GM12878 (cell line): ENCODE results near the gene ATP12A. TPM values are rescaled to one million over a fixed set of nuclear protein-coding genes. Genes with fewer than 3 reads are reported as not detected.

Experiments used
- ATAC-seq: fragments of 200-7000 bp; cut with Tn5 transposase; 3 replicates; pipeline ENCODE4 v1.9.1; 2020; ENCODE audit warnings: mild to moderate bottlenecking, moderate library complexity
- BruUV-seq: library from RNA; stranded (reverse); fragments of 400-500 nt; replicated peaks from 2 replicates; lab custom pipeline; 2021; lab: Mats Ljungman, UMichigan
- CTCF ChIA-PET: fragments of 300-600 bp; sonication (Branson Sonifier 250); formaldehyde crosslinking; extraction: SDS; loops from one replicate; lab custom pipeline; 2021; ENCODE audit warnings: inconsistent platforms; lab: Yijun Ruan, JAX
- POLR2A ChIA-PET: fragments of 350-600 bp; formaldehyde crosslinking; extraction: SDS; loops from one replicate; lab custom pipeline; 2021; ENCODE audit warnings: inconsistent platforms; lab: Charles Lee
- RAD21 ChIA-PET: fragments of 300-600 bp; sonication (Branson Sonifier 250); formaldehyde crosslinking; loops from one replicate; lab custom pipeline; 2023; ENCODE audit warnings: antibody characterized with exemption; ENCODE audit not compliant: unreplicated experiment; lab: Charles Lee
- SMC1A ChIA-PET: fragments of 300-600 bp; sonication (Branson Sonifier 250); formaldehyde crosslinking; loops from one replicate; lab custom pipeline; 2023; ENCODE audit not compliant: unreplicated experiment, uncharacterized antibody; lab: Charles Lee
- DNase-seq: peaks from one replicate; pipeline ENCODE4 v3.0.0-alpha.2; 2011; ENCODE audit warnings: low read depth, low spot score
- FAIRE-seq: peaks from 3 replicates; lab custom pipeline; 2011; peaks lifted over from hg19 to GRCh38; lab: Jason Lieb, UNC
- H2AFZ ChIP-seq: 2 replicates; pipeline ENCODE4 v1.6.0; 2011; ENCODE audit warnings: low read depth, low read length, control low read depth; ENCODE audit not compliant: control insufficient read depth
- H3K27ac ChIP-seq: 2 replicates; pipeline ENCODE4 v1.5.1; 2011; ENCODE audit warnings: control low read depth; ENCODE audit not compliant: control insufficient read depth, insufficient read depth
- H3K27me3 ChIP-seq, 2 experiments: replicated peaks in 1 of 2; 2 replicates each; pipeline versions ENCODE4 v1.6.0 to v1.6.1; 2011; ENCODE audit warnings: low read length in 1 of 2; ENCODE audit not compliant: control insufficient read depth in 2 of 2, insufficient read depth in 2 of 2
- H3K36me3 ChIP-seq, 2 experiments: 2 replicates each; pipeline ENCODE4 v1.5.1; 2011; ENCODE audit warnings: low read length in 1 of 2; ENCODE audit not compliant: control insufficient read depth in 2 of 2, insufficient read depth in 2 of 2
- H3K4me1 ChIP-seq: 2 replicates; pipeline ENCODE4 v1.6.1; 2011; ENCODE audit warnings: mild to moderate bottlenecking, low read length, moderate library complexity, mixed read lengths; ENCODE audit not compliant: control insufficient read depth, insufficient read depth
- H3K4me2 ChIP-seq: 2 replicates; pipeline ENCODE4 v1.6.0; 2011; ENCODE audit warnings: control low read depth; ENCODE audit not compliant: control insufficient read depth, insufficient read depth
- H3K4me3 ChIP-seq: fragments of 200-600 bp; sonication (generic); 2 replicates; pipeline ENCODE4 v1.5.1; 2016
- H3K79me2 ChIP-seq: 2 replicates; pipeline ENCODE4 v1.6.0; 2011; ENCODE audit warnings: low read length; ENCODE audit not compliant: control insufficient read depth, insufficient read depth
- H3K9ac ChIP-seq: 2 replicates; pipeline ENCODE4 v1.8.0; 2011; ENCODE audit warnings: low read length, control low read depth, mixed read lengths; ENCODE audit not compliant: control insufficient read depth, insufficient read depth
- H3K9me3 ChIP-seq: replicated peaks from 3 replicates; pipeline ENCODE4 v1.5.1; 2011; ENCODE audit warnings: mild to moderate bottlenecking, low read length; ENCODE audit not compliant: control insufficient read depth, insufficient read depth
- H4K20me1 ChIP-seq: 2 replicates; pipeline ENCODE4 v1.6.0; 2011; ENCODE audit not compliant: control insufficient read depth, insufficient read depth
- BMI1 ChIP-seq: fragments of 450-650 bp; IDR thresholded peaks from 2 replicates; pipeline ENCODE4 v1.6.1; 2016; ENCODE audit warnings: mild to moderate bottlenecking, moderate library complexity, borderline replicate concordance
- CHD4 ChIP-seq: fragments of 200-600 bp; sonication (generic); IDR thresholded peaks from 2 replicates; pipeline ENCODE4 v1.6.1; 2016; ENCODE audit warnings: mild to moderate bottlenecking
- CREB1 ChIP-seq: IDR thresholded peaks from 2 replicates; pipeline ENCODE4 v1.6.1; 2012; ENCODE audit warnings: low read depth, mild to moderate bottlenecking, inconsistent platforms
- KLF5 ChIP-seq: fragments of 450-650 bp; IDR thresholded peaks from 2 replicates; pipeline ENCODE4 v1.6.1; 2014; ENCODE audit warnings: mild to moderate bottlenecking; ENCODE audit not compliant: partially characterized antibody
- LARP7 ChIP-seq: fragments of 450-650 bp; IDR thresholded peaks from 2 replicates; pipeline ENCODE4 v1.6.1; 2017; ENCODE audit warnings: mild to moderate bottlenecking
- MTA3 ChIP-seq: IDR thresholded peaks from 2 replicates; pipeline ENCODE4 v1.6.1; 2012; ENCODE audit warnings: low read length, inconsistent platforms, borderline replicate concordance
- NFXL1 ChIP-seq: fragments of 450-650 bp; IDR thresholded peaks from 2 replicates; pipeline ENCODE4 v1.6.1; 2017; ENCODE audit warnings: antibody characterized with exemption, mild to moderate bottlenecking, borderline replicate concordance
- NFYA ChIP-seq: IDR thresholded peaks from 2 replicates; pipeline ENCODE4 v1.6.1; 2011; ENCODE audit warnings: low read depth, mild to moderate bottlenecking, low read length, improper control_type of control experiment, borderline replicate concordance
- NR2F1 ChIP-seq: fragments of 450-650 bp; conservative IDR thresholded peaks from 2 replicates; pipeline ENCODE4 v1.6.1; 2017; ENCODE audit warnings: mild to moderate bottlenecking
- RFX5 ChIP-seq: IDR thresholded peaks from 2 replicates; pipeline ENCODE4 v1.6.1; 2011; ENCODE audit warnings: low read depth, low read length, improper control_type of control experiment
- SIN3A ChIP-seq: IDR thresholded peaks from 2 replicates; pipeline ENCODE4 v1.6.1; 2012; ENCODE audit warnings: low read depth, low read length, improper control_type of control experiment
- SMAD5 ChIP-seq: IDR thresholded peaks from 2 replicates; pipeline ENCODE4 v1.6.1; 2016; ENCODE audit warnings: antibody characterized with exemption, low read depth
- SP1 ChIP-seq: IDR thresholded peaks from one replicate; pipeline ENCODE4 v1.6.1; 2011; ENCODE audit warnings: low read depth, low read length
- SPI1 ChIP-seq: IDR thresholded peaks from 2 replicates; pipeline ENCODE4 v1.6.1; 2011; ENCODE audit warnings: low read depth, mild to moderate bottlenecking, low read length, moderate library complexity, borderline replicate concordance; ENCODE audit not compliant: insufficient read depth
- SUPT20H ChIP-seq: IDR thresholded peaks from 2 replicates; pipeline ENCODE4 v1.6.1; 2011; ENCODE audit warnings: low read depth, mild to moderate bottlenecking, low read length, moderate library complexity, borderline replicate concordance; ENCODE audit not compliant: control insufficient read depth
- TBL1XR1 ChIP-seq: IDR thresholded peaks from 2 replicates; pipeline ENCODE4 v1.6.1; 2012; ENCODE audit warnings: low read depth, low read length, improper control_type of control experiment
- YY1 ChIP-seq: IDR thresholded peaks from 2 replicates; pipeline ENCODE4 v1.6.1; 2011; ENCODE audit warnings: low read depth, mild to moderate bottlenecking, low read length
- ZZZ3 ChIP-seq: IDR thresholded peaks from 2 replicates; pipeline ENCODE4 v1.6.1; 2011; ENCODE audit warnings: low read depth; ENCODE audit not compliant: control insufficient read depth, insufficient read length
- WGBS: methylation state at CpG from one replicate; pipeline ENCODE4 v1.1.6; 2016; ENCODE audit warnings: low lambda C conversion rate; ENCODE audit not compliant: insufficient replicate concordance, insufficient coverage; ENCODE audit errors: missing lambda C conversion rate; 5-methylcytosine and 5-hydroxymethylcytosine counted together
- in situ Hi-C: fragments of 300-500 bp; cut with MboI; formaldehyde crosslinking; loops from 9 replicates; pipeline ENCODE4 v1.14.3; 2018; ENCODE audit warnings: mixed read lengths
- intact Hi-C: fragments of 100-400 bp; cut with micrococcal nuclease; formaldehyde crosslinking; loops from one replicate; pipeline ENCODE4 v1.14.2; 2022; ENCODE audit not compliant: unreplicated experiment
- polyA plus RNA-seq, 11 experiments: library from polyadenylated mRNA; depleted of rRNA in 4 of 11; unstranded in 6 of 11; stranded (reverse) in 5 of 11; fragments of >200 nt; fragmentation: Nextera tagmentation in 4 of 11; fragmentation: Illumina TruSeq in 1 of 11; extraction: Ambion mirVana in 4 of 11; extraction: Trizol in 1 of 11; gene quantifications; 1 replicate in 1 of 11; 2 replicates in 10 of 11; pipeline versions ENCODE4 v1.2.1 to v1.2.3, GENCODE V29; 2011 to 2016; ENCODE audit warnings: inconsistent platforms in 2 of 11, missing spikeins in 2 of 11, low read depth in 1 of 11
- total RNA-seq, 4 experiments: library from RNA; depleted of rRNA in 3 of 4; stranded (reverse); fragments of >200 nt in 3 of 4; fragmentation: Illumina TruSeq in 1 of 4; extraction: Trizol in 1 of 4; gene quantifications; 2 replicates each; pipeline versions ENCODE4 v1.2.1 to v1.2.3, GENCODE V29; 2013 to 2021

ATP12A gene
- total and polyA plus RNA-seq, 10 of the 15 experiments (the other 5 are each of a cell fraction or from before 2014, with no cell fraction given): 0.02 to 0.08 (median 0.04) TPM; not detected in 6

DNA sequence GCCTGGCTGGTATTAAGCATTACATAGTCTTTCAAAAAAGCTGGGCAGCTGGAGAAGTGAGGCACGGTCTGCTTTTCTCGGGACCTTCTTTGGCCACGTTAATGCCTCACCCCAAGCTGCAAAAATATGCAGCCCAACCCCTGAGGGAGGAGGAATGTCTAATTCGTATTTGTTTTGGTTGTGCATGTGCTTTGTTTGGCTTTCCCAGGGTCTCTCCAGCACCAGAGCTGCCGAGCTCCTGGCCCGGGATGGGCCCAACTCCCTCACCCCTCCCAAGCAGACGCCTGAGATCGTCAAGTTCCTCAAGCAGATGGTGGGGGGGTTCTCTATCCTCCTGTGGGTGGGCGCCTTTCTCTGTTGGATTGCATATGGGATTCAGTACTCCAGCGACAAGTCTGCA lies 7.9 kb downstream of the ATP12A start:
- Histone ChIP-seq H3K9ac (no peak overlapping the region), H3K4me2 (no peak overlapping the region), H3K36me3 (no peaks in the 10 kb centered on the region), H3K4me1 (peaks cover 22% of the 10 kb centered on the region), H3K27me3 (peaks cover 0 to 6% of the 10 kb centered on the region in 2 experiments; a peak in 3 of 4 replicates), H3K27ac (no peak overlapping the region), H3K4me3 (no peak overlapping the region), H2AFZ (no peak overlapping the region), H3K9me3 (no peaks in the 10 kb centered on the region), H4K20me1 (no peaks in the 10 kb centered on the region), H3K79me2 (no peaks in the 10 kb centered on the region)
- in situ Hi-C loops: no loop called here
- ATAC-seq: no peak
- no peak for DNase-seq
- ChIA-PET POLR2A (no interaction called here), CTCF (interaction anchor here (1.0 to 1.3 kb wide), 2 partner anchors 39 to 41 kb away, joined by 3 to 4 read pairs; no protein-coding TSS in a partner anchor), RAD21 (interaction anchor here (0.6 kb wide), 1 partner anchor 41 kb away, joined by 3 read pairs; no protein-coding TSS in a partner anchor), SMC1A (no interaction called here)
- FAIRE-seq: no peak
- 37% methylated on average over 10 of the region's 10 CpGs for WGBS
- intact Hi-C loops: no loop called here
- TF ChIP-seq LARP7 (no peak), CHD4 (no peak), NR2F1 (no peak), TBL1XR1 (no peak), YY1 (no peak), BMI1 (no peak), CREB1 (no peak), SMAD5 (no peak), SP1 (no peak), MTA3 (no peak), NFYA (no peak), RFX5 (no peak), NFXL1 (no peak), SUPT20H (no peak), SIN3A (no peak), SPI1 (no peak), KLF5 (no peak), ZZZ3 (no peak)
- no TSS peak for BruUV-seq
